Lung (tissue), 16 donors: ENCODE results near the gene PTPRD. TPM values are rescaled to one million over a fixed set of nuclear protein-coding genes. Genes with fewer than 3 reads are reported as not detected.
A peak's percentile ranks its signal among the peaks of the same experiment; 100 is the strongest.

Source experiments
- ATAC-seq: fragments of 200-7000 bp; cut with Tn5 transposase; one replicate; pipeline ENCODE4 v1.9.1; 2020; ENCODE audit warnings: moderate number of reproducible peaks; ENCODE audit not compliant: insufficient read depth, low FRiP score
- DNase-seq, 3 donors: peaks; one replicate each; pipeline ENCODE4 v3.0.0-alpha.2; 2013 to 2017
- H3K27ac ChIP-seq, 2 donors: one replicate each; pipeline ENCODE4 v1.5.1; 2013; ENCODE audit warnings: mild to moderate bottlenecking in 2 of 2, moderate library complexity in 2 of 2, control low read depth in 1 of 2, inconsistent platforms in 1 of 2, low read depth in 1 of 2, low read length in 1 of 2
- H3K27me3 ChIP-seq, 3 donors: one replicate each; pipeline ENCODE4 v1.5.1; 2013; ENCODE audit warnings: low read length in 2 of 3; ENCODE audit not compliant: control insufficient read depth in 3 of 3, insufficient read depth in 3 of 3
- H3K36me3 ChIP-seq, 4 donors: one replicate each; pipeline ENCODE4 v1.5.1; 2013; ENCODE audit warnings: low read length in 4 of 4, mild to moderate bottlenecking in 1 of 4, moderate library complexity in 1 of 4; ENCODE audit not compliant: control insufficient read depth in 4 of 4, insufficient read depth in 4 of 4
- H3K4me1 ChIP-seq, 5 donors: one replicate each; pipeline ENCODE4 v1.5.1; 2013; ENCODE audit warnings: low read length in 5 of 5, mild to moderate bottlenecking in 2 of 5, moderate library complexity in 1 of 5; ENCODE audit not compliant: control insufficient read depth in 5 of 5, insufficient read depth in 5 of 5
- H3K4me3 ChIP-seq: one replicate; pipeline ENCODE4 v1.5.1; 2013; ENCODE audit warnings: mild to moderate bottlenecking, control low read depth, moderate library complexity
- H3K9ac ChIP-seq, 2 donors: one replicate each; pipeline ENCODE4 v1.5.1; 2013; ENCODE audit warnings: low read length in 2 of 2, control low read depth in 1 of 2; ENCODE audit not compliant: insufficient read depth in 1 of 2
- H3K9me3 ChIP-seq, 4 donors: one replicate each; pipeline ENCODE4 v1.5.1; 2013; ENCODE audit warnings: low read length in 3 of 4, mild to moderate bottlenecking in 1 of 4, moderate library complexity in 1 of 4; ENCODE audit not compliant: control insufficient read depth in 4 of 4, insufficient read depth in 3 of 4
- WGBS, 2 donors: extraction: QIAGEN DNeasy Blood & Tissue Kit; methylation state at CpG; one replicate each; pipeline ENCODE4 v1.1.7; 2013; 5-methylcytosine and 5-hydroxymethylcytosine counted together
- long read RNA-seq, 5 donors: transcript quantifications; one replicate each; lab custom pipeline, GENCODE V29; 2026
- polyA plus RNA-seq, 2 donors: library from polyadenylated mRNA; stranded (reverse); fragments of 200-250 nt; gene quantifications; one replicate each; pipeline ENCODE4 v1.2.1, GENCODE V29; 2013
- total RNA-seq, 2 donors: library from RNA; depleted of rRNA in 1 of 2; stranded (reverse); fragments of >200 nt in 1 of 2; gene quantifications; one replicate each; pipeline ENCODE4 v1.2.1, GENCODE V29; 2014 to 2021
- TF ChIP-seq, protein P1 (sequence below): IDR thresholded peaks from 2 replicates; pipeline ENCODE4 v1.5.1; 2012; ENCODE audit warnings: mild to moderate bottlenecking; ENCODE audit errors: control extremely low read depth, extremely low read depth
- donor health status: control.
- donor health status: control.
- donor health status: Bipolar disorder and iron deficiency.
- donor health status: healthy.
- donor health status: DM: yes; HTN: yes; CAD: no.

PTPRD gene
- total RNA-seq (100 to 1,000 TPM in 1 of 2 donors, 10 to 100 TPM in 1; 23.1 to 145 TPM), polyA plus RNA-seq (1 to 10 TPM; 1.9 to 4.3 TPM)
- long read RNA-seq, donor 1, partial matches to known transcripts: 5 of 14 reads
- long read RNA-seq, donor 1, other reads (novel, unspliced or antisense): 7 of 14 reads
- long read RNA-seq, donor 2, partial matches to known transcripts: 0 of 8 reads
- long read RNA-seq, donor 2, other reads (novel, unspliced or antisense): 8 of 8 reads
- long read RNA-seq, donor 3: 0 reads
- long read RNA-seq, donor 4: 0 reads
- long read RNA-seq, donor 5, partial matches to known transcripts: 0 of 14 reads
- long read RNA-seq, donor 5, other reads (novel, unspliced or antisense): 14 of 14 reads

DNA sequence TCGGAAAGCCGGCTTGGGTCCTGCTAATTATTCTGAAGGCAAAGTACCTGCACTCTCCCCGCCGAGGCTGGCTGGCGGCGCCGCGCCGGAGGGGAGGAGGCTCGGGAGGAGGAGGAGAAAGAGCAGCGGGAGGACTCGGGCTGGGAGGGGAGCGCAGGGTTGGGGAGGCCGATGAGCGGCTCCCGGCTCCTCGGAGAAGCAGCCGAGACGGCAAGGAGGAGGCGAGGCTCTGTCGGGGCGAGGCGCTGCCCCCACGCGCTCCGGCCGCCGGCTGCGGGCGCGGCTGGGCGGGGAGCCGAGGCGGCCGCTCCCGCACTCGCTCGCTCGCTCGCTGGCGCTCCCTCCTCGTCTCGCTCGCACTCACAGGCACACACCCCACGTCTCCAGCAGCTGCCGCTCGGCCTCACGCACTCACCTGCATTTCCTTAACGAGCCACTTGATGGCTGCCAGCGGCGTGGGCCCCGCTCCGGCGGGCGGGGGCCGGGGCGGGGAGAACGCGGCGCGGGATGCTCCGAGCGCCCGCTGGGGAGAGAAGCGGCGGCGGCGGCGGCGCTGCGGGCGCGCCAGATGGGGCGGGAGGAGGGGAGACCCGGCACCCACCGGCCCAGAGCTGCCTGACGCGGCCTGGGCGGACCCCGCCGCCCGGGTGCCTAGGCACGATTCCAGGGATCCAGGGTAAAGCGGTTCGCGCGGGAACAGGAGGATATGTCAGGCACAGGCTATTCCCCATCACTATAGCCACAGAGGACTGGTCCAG is at the start of gene PTPRD:
PTPRD (minus strand) TSS at position 362 of the 758 bp plus-strand sequence.
- DNase-seq: peak; percentile 51 to 73 (median 71)
- Histone ChIP-seq H3K27me3 (peaks cover 3 to 50% (median 48%) of the 10 kb centered on the region in 3 donors), H3K4me1 (peaks cover 0 to 14% (median 0%) of the 10 kb centered on the region in 5 donors), H3K27ac (no peak within 1 kb of the TSS), H3K9me3 (no peaks in the 10 kb centered on the region), H3K36me3 (no peaks in the 10 kb centered on the region), H3K4me3 (peak within 1 kb of the TSS; percentile 40), H3K9ac (peak within 1 kb of the TSS in 1 of 2 donors; percentile 2)
- ATAC-seq: peak; percentile 83
- WGBS, 2 donors: 1 to 2% methylated on average over 42 to 87 of the region's 87 CpGs
- TF ChIP-seq, protein P1, sequence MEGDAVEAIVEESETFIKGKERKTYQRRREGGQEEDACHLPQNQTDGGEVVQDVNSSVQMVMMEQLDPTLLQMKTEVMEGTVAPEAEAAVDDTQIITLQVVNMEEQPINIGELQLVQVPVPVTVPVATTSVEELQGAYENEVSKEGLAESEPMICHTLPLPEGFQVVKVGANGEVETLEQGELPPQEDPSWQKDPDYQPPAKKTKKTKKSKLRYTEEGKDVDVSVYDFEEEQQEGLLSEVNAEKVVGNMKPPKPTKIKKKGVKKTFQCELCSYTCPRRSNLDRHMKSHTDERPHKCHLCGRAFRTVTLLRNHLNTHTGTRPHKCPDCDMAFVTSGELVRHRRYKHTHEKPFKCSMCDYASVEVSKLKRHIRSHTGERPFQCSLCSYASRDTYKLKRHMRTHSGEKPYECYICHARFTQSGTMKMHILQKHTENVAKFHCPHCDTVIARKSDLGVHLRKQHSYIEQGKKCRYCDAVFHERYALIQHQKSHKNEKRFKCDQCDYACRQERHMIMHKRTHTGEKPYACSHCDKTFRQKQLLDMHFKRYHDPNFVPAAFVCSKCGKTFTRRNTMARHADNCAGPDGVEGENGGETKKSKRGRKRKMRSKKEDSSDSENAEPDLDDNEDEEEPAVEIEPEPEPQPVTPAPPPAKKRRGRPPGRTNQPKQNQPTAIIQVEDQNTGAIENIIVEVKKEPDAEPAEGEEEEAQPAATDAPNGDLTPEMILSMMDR: no peak

DNA sequence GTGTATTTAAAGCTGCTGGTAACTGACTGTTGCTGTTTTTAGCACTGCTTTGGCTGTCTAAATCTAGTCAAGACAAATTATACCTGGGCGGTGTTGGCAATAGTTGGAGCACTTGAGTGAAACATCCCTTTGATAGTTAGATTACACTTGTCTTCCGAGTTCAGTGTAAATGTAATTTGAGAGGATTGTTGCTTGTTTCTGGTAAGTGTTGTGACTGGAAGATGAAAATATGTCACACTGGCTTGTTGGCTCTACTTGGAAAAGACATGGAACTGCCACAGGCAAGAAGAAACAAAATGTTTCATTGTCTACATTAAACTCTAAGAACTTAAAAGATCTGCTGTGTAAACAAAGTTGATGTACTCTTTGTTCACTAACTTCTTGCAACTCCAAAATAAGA is 49.2 kb upstream of the PTPRD start:
- ATAC-seq: no peak

DNA sequence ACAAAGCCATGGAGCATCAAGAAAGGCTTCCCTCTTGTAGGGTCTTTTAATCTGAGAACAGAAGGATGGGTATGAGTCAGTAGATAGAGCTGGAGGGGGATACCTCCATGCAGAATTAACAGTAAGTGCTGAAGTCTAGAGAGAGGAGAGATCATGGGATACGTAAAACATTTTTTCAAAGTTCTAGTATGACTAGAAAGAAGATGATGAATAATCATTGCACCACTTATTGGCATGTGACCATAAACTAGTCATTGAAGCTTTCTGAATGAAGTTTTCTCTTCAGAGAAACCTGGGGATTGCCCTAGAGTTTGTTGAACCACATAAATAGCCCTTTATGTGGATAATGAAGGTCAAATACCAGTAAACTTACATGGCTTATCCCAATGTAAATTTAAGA is 48.6 kb upstream of the PTPRD start:
- TF ChIP-seq, protein P1: no peak

More for the DNA sequence above, 49.2 kb upstream of the PTPRD start:
- peak in 2 of 3 donors; percentile 6 to 40 for DNase-seq
- H3K9ac ChIP-seq: no peak overlapping the region
- H3K9me3 ChIP-seq: no peaks in the 10 kb centered on the region
- no peaks in the 10 kb centered on the region for H3K27me3 ChIP-seq
- TF ChIP-seq, protein P1: no peak
- 31 to 59% methylated on average over 2 of the region's 2 CpGs for WGBS, 2 donors
- H3K36me3 ChIP-seq: no peaks in the 10 kb centered on the region
- no peak overlapping the region for H3K4me3 ChIP-seq
- H3K27ac ChIP-seq: no peak overlapping the region
- H3K4me1 ChIP-seq: no peaks in the 10 kb centered on the region

More for the DNA sequence above, 48.6 kb upstream of the PTPRD start:
- DNase-seq (peak in 1 of 3 donors; percentile 0), ATAC-seq (no peak)
- Histone ChIP-seq H3K27me3 (no peaks in the 10 kb centered on the region), H3K36me3 (no peaks in the 10 kb centered on the region), H3K9me3 (no peaks in the 10 kb centered on the region), H3K9ac (no peak overlapping the region), H3K4me3 (no peak overlapping the region), H3K27ac (no peak overlapping the region), H3K4me1 (no peaks in the 10 kb centered on the region)
- WGBS, 2 donors: 73 to 83% methylated on average over 1 of the region's 1 CpG
